SK-N-SH (cell line): ENCODE data around the gene IRX5.

Source experiments
- CHD2 ChIP-seq: fragments of 150-350 bp; IDR thresholded peaks from 2 replicates; pipeline ENCODE4 v1.6.1; 2018; ENCODE audit warnings: low read length; ENCODE audit not compliant: partially characterized antibody
- CTCF ChIP-seq: fragments of 200-600 bp; sonication (generic); IDR thresholded peaks from 2 replicates; pipeline ENCODE4 v1.6.1; 2017; ENCODE audit warnings: antibody characterized with exemption, mild to moderate bottlenecking, moderate library complexity
- ELF1 ChIP-seq: IDR thresholded peaks from 2 replicates; pipeline ENCODE4 v1.4.0; 2012
- EP300 ChIP-seq, 2 experiments: IDR thresholded peaks; 2 replicates each; pipeline versions ENCODE4 v1.4.0 to v1.6.1; 2012; ENCODE audit warnings: borderline replicate concordance in 1 of 2, low read depth in 1 of 2, low read length in 1 of 2
- EZH2phosphoT487 ChIP-seq: fragments of 200-600 bp; sonication (generic); IDR thresholded peaks from 2 replicates; pipeline ENCODE4 v1.6.1; 2017; ENCODE audit warnings: low read depth, mixed run types, mild to moderate bottlenecking, antibody characterized with exemption, moderate library complexity, borderline replicate concordance
- FOXM1 ChIP-seq: IDR thresholded peaks from 2 replicates; pipeline ENCODE4 v1.4.0; 2012; ENCODE audit warnings: low read depth, mild to moderate bottlenecking
- JUND ChIP-seq: IDR thresholded peaks from 2 replicates; pipeline ENCODE4 v1.4.0; 2012
- MXI1 ChIP-seq: IDR thresholded peaks from 2 replicates; pipeline ENCODE4 v1.6.1; 2012; ENCODE audit warnings: mild to moderate bottlenecking, low read depth, low read length, improper control_type of control experiment
- RAD21 ChIP-seq: IDR thresholded peaks from 2 replicates; pipeline ENCODE4 v1.6.1; 2012; ENCODE audit warnings: mild to moderate bottlenecking, low read length
- RCOR1 ChIP-seq: fragments of 150-350 bp; IDR thresholded peaks from 2 replicates; pipeline ENCODE4 v1.6.1; 2017; ENCODE audit warnings: antibody characterized with exemption, low read length
- USF1 ChIP-seq: IDR thresholded peaks from 2 replicates; pipeline ENCODE4 v1.4.0; 2012; ENCODE audit warnings: low read depth, borderline replicate concordance
- TF ChIP-seq, protein P1 (sequence below): IDR thresholded peaks from 2 replicates; pipeline ENCODE4 v1.4.0; 2012; ENCODE audit warnings: low read depth
- TF ChIP-seq, protein P2 (sequence below): IDR thresholded peaks from 2 replicates; pipeline ENCODE4 v1.6.1; 2012; ENCODE audit warnings: mild to moderate bottlenecking, low read depth, low read length, moderate library complexity

- no peak for TF ChIP-seq USF1
- TF ChIP-seq, protein P1, sequence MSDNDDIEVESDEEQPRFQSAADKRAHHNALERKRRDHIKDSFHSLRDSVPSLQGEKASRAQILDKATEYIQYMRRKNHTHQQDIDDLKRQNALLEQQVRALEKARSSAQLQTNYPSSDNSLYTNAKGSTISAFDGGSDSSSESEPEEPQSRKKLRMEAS, result no peak
- no peak for TF ChIP-seq RAD21
- TF ChIP-seq CTCF, result no peak
- TF ChIP-seq CHD2, result no peak
- no peak for TF ChIP-seq MXI1
- TF ChIP-seq RCOR1, result no peak
- no peak for TF ChIP-seq JUND
- TF ChIP-seq, protein P2, sequence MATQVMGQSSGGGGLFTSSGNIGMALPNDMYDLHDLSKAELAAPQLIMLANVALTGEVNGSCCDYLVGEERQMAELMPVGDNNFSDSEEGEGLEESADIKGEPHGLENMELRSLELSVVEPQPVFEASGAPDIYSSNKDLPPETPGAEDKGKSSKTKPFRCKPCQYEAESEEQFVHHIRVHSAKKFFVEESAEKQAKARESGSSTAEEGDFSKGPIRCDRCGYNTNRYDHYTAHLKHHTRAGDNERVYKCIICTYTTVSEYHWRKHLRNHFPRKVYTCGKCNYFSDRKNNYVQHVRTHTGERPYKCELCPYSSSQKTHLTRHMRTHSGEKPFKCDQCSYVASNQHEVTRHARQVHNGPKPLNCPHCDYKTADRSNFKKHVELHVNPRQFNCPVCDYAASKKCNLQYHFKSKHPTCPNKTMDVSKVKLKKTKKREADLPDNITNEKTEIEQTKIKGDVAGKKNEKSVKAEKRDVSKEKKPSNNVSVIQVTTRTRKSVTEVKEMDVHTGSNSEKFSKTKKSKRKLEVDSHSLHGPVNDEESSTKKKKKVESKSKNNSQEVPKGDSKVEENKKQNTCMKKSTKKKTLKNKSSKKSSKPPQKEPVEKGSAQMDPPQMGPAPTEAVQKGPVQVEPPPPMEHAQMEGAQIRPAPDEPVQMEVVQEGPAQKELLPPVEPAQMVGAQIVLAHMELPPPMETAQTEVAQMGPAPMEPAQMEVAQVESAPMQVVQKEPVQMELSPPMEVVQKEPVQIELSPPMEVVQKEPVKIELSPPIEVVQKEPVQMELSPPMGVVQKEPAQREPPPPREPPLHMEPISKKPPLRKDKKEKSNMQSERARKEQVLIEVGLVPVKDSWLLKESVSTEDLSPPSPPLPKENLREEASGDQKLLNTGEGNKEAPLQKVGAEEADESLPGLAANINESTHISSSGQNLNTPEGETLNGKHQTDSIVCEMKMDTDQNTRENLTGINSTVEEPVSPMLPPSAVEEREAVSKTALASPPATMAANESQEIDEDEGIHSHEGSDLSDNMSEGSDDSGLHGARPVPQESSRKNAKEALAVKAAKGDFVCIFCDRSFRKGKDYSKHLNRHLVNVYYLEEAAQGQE, result no peak
- TF ChIP-seq EP300 (IDR thresholded peaks at IDR 0.05; ENCODE audit: borderline replicate concordance in 1 of 2, low read depth in 1 of 2, low read length in 1 of 2), result no peak
- TF ChIP-seq FOXM1, result no peak
- TF ChIP-seq EZH2phosphoT487, result no peak
- no peak for TF ChIP-seq ELF1
Measured at GRCh38 chr16:54897930-54898329, 32.7 kb upstream of the IRX5 start.
